ENCODE results near the gene SCG5. TPM values are rescaled to one million over a fixed set of nuclear protein-coding genes. Genes with fewer than 3 reads are reported as not detected.

Gene SCG5
- total RNA-seq, 1 experiment from 2014 or later: 0.36 TPM

GRCh38 chr15:32651229-32651837 lies 9.8 kb downstream of the SCG5 start:
- Histone ChIP-seq H3K27ac (no peak overlapping the region), H3K4me1 (peaks cover 10% of the 10 kb centered on the region; the same call in 1 of the 2 replicates), H3K27me3 (no peaks in the 10 kb centered on the region), H3K9me3 (replicated peaks) (no peaks in the 10 kb centered on the region), H3K36me3 (no peaks in the 10 kb centered on the region), H3K4me3 (no peak overlapping the region)
- peak; percentile 69 to 88 for DNase-seq

GRCh38 chr15:32652178-32652577 lies 10.7 kb downstream of the SCG5 start:
- Histone ChIP-seq H3K27me3 (no peaks in the 10 kb centered on the region), H3K36me3 (no peaks in the 10 kb centered on the region), H3K27ac (no peak overlapping the region), H3K4me1 (peaks cover 10% of the 10 kb centered on the region), H3K4me3 (no peak overlapping the region), H3K9me3 (replicated peaks) (no peaks in the 10 kb centered on the region)
- DNase-seq: no peak

GRCh38 chr15:32656091-32656490 lies 14.6 kb downstream of the SCG5 start:
- Histone ChIP-seq H3K27me3 (no peaks in the 10 kb centered on the region), H3K9me3 (replicated peaks) (no peaks in the 10 kb centered on the region), H3K4me3 (no peak overlapping the region), H3K4me1 (peaks cover 12% of the 10 kb centered on the region), H3K36me3 (no peaks in the 10 kb centered on the region), H3K27ac (peak overlapping the region; percentile 22)
- DNase-seq: peak in 1 of 2 experiments; percentile 57

- H3K4me3 ChIP-seq: no peak overlapping the region
- peak; percentile 61 to 82 for DNase-seq
These were observed 15.0 kb downstream of the SCG5 start for GRCh38 chr15:32656496-32656895.

GRCh38 chr15:32657198-32657883 lies 15.8 kb downstream of the SCG5 start:
- Histone ChIP-seq H3K27ac (no peak overlapping the region), H3K36me3 (no peaks in the 10 kb centered on the region), H3K27me3 (no peaks in the 10 kb centered on the region), H3K9me3 (replicated peaks) (no peaks in the 10 kb centered on the region), H3K4me3 (no peak overlapping the region), H3K4me1 (peaks cover 12% of the 10 kb centered on the region)
- DNase-seq: no peak

More at GRCh38 chr15:32656496-32656895, 15.0 kb downstream of the SCG5 start:
- Histone ChIP-seq H3K27me3 (no peaks in the 10 kb centered on the region), H3K4me1 (peaks cover 12% of the 10 kb centered on the region), H3K36me3 (no peaks in the 10 kb centered on the region), H3K9me3 (replicated peaks) (no peaks in the 10 kb centered on the region), H3K27ac (peak overlapping the region; percentile 22)

GRCh38 chr15:32657941-32658340 lies 16.4 kb downstream of the SCG5 start:
- Histone ChIP-seq H3K27ac (no peak overlapping the region), H3K4me3 (no peak overlapping the region), H3K4me1 (peaks cover 12% of the 10 kb centered on the region), H3K27me3 (no peaks in the 10 kb centered on the region), H3K36me3 (no peaks in the 10 kb centered on the region), H3K9me3 (replicated peaks) (no peaks in the 10 kb centered on the region)
- no peak for DNase-seq

GRCh38 chr15:32659340-32660155 lies 18.0 kb downstream of the SCG5 start:
- Histone ChIP-seq H3K36me3 (no peaks in the 10 kb centered on the region), H3K4me1 (peaks cover 12% of the 10 kb centered on the region), H3K4me3 (no peak overlapping the region), H3K27ac (no peak overlapping the region), H3K9me3 (replicated peaks) (no peaks in the 10 kb centered on the region), H3K27me3 (no peaks in the 10 kb centered on the region)
- no peak for DNase-seq

- DNase-seq: no peak
- H3K27ac ChIP-seq: no peak overlapping the region
- no peaks in the 10 kb centered on the region for H3K36me3 ChIP-seq
- no peaks in the 10 kb centered on the region for H3K9me3 ChIP-seq (replicated peaks)
- H3K4me1 ChIP-seq: no peaks in the 10 kb centered on the region
- no peak overlapping the region for H3K4me3 ChIP-seq
- H3K27me3 ChIP-seq: no peaks in the 10 kb centered on the region
These were observed 22.2 kb downstream of the SCG5 start for GRCh38 chr15:32663671-32664070.

GRCh38 chr15:32664796-32665195 lies 23.3 kb downstream of the SCG5 start:
- H3K36me3 ChIP-seq: no peaks in the 10 kb centered on the region
- H3K4me3 ChIP-seq: no peak overlapping the region
- H3K9me3 ChIP-seq (replicated peaks): 0 out of 2 replicates have a peak, but pooled peaks cover 2% of the 10 kb centered on the region
- no peak for DNase-seq
- no peaks in the 10 kb centered on the region for H3K27me3 ChIP-seq
- H3K4me1 ChIP-seq: peaks cover 5% of the 10 kb centered on the region; the same call in 1 of the 2 replicates
- H3K27ac ChIP-seq: no peak overlapping the region

- Histone ChIP-seq H3K4me3 (no peak overlapping the region), H3K4me1 (peaks cover 16% of the 10 kb centered on the region), H3K9me3 (replicated peaks) (0 out of 2 replicates have a peak, but pooled peaks cover 2% of the 10 kb centered on the region), H3K27ac (no peak overlapping the region), H3K36me3 (no peaks in the 10 kb centered on the region), H3K27me3 (no peaks in the 10 kb centered on the region)
- DNase-seq: no peak
These were observed 25.8 kb downstream of the SCG5 start for GRCh38 chr15:32667321-32667720.

GRCh38 chr15:32668942-32669341 lies 27.4 kb downstream of the SCG5 start:
- DNase-seq: no peak
- peaks cover 16% of the 10 kb centered on the region for H3K4me1 ChIP-seq
- no peak overlapping the region for H3K4me3 ChIP-seq
- H3K9me3 ChIP-seq (replicated peaks): 0 out of 2 replicates have a peak, but pooled peaks cover 2% of the 10 kb centered on the region
- no peak overlapping the region for H3K27ac ChIP-seq
- H3K27me3 ChIP-seq: no peaks in the 10 kb centered on the region
- no peaks in the 10 kb centered on the region for H3K36me3 ChIP-seq

GRCh38 chr15:32669896-32670611 lies 28.5 kb downstream of the SCG5 start:
- H3K27ac ChIP-seq: peak overlapping the region; percentile 23
- H3K27me3 ChIP-seq: no peaks in the 10 kb centered on the region
- H3K36me3 ChIP-seq: no peaks in the 10 kb centered on the region
- H3K4me1 ChIP-seq: peaks cover 16% of the 10 kb centered on the region
- H3K9me3 ChIP-seq (replicated peaks): 0 out of 2 replicates have a peak, but pooled peaks cover 2% of the 10 kb centered on the region
- H3K4me3 ChIP-seq: no peak overlapping the region
- DNase-seq: peak; percentile 73 to 87

GRCh38 chr15:32670623-32671022 lies 29.1 kb downstream of the SCG5 start:
- peaks cover 17% of the 10 kb centered on the region for H3K4me1 ChIP-seq
- no peaks in the 10 kb centered on the region for H3K36me3 ChIP-seq
- H3K9me3 ChIP-seq (replicated peaks): 0 out of 2 replicates have a peak, but pooled peaks cover 2% of the 10 kb centered on the region
- H3K4me3 ChIP-seq: no peak overlapping the region
- no peaks in the 10 kb centered on the region for H3K27me3 ChIP-seq
- no peak for DNase-seq
- peak overlapping the region; percentile 23 for H3K27ac ChIP-seq

Measured in SJCRH30 (cell line).